Subcutaneous adipose tissue (tissue), 4 donors: ENCODE measurements around the gene USP21. TPM values are rescaled to one million over a fixed set of nuclear protein-coding genes. Genes with fewer than 3 reads are reported as not detected.

Source experiments
- total RNA-seq, 4 donors: library from RNA; depleted of rRNA; stranded (reverse); fragments of >200 nt; gene quantifications; one replicate each; pipeline ENCODE4 v1.1.0, GENCODE V29; 2016
- TF ChIP-seq, protein P1 (sequence below): fragments of 450-650 bp; IDR thresholded peaks from one replicate; pipeline ENCODE4 v1.5.1; 2016; ENCODE audit warnings: low read depth, mild to moderate bottlenecking, control low read depth, antibody characterized with exemption, moderate library complexity

USP21 gene
- total RNA-seq, 4 donors from 2014 or later, result 8.8 to 19.6 (median 11.0) TPM

DNA sequence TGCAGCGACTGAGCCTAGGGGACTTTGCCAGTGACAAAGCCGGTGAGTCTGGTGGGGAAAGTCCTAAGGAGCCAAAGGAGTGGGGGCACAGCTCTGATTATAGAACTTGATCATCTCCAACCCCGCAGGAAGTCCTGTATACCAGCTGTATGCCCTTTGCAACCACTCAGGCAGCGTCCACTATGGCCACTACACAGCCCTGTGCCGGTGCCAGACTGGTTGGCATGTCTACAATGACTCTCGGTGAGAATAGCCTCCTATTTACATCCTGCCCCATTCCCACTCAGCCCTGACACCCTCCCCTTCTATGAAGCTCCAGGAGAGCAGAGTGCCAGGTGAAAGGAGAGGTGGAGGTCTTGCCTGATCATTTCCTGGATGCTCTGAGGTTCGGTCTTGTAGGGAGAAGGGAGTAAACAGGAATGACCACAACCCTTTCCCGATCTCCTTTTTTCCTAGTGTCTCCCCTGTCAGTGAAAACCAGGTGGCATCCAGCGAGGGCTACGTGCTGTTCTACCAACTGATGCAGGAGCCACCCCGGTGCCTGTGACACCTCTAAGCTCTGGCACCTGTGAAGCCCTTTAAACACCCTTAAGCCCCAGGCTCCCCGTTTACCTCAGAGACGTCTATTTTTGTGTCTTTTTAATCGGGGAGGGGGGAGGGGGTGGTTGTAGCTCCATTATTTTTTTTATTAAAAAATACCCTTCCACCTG, 5.8 kb downstream of the USP21 start:
- TF ChIP-seq, protein P1, sequence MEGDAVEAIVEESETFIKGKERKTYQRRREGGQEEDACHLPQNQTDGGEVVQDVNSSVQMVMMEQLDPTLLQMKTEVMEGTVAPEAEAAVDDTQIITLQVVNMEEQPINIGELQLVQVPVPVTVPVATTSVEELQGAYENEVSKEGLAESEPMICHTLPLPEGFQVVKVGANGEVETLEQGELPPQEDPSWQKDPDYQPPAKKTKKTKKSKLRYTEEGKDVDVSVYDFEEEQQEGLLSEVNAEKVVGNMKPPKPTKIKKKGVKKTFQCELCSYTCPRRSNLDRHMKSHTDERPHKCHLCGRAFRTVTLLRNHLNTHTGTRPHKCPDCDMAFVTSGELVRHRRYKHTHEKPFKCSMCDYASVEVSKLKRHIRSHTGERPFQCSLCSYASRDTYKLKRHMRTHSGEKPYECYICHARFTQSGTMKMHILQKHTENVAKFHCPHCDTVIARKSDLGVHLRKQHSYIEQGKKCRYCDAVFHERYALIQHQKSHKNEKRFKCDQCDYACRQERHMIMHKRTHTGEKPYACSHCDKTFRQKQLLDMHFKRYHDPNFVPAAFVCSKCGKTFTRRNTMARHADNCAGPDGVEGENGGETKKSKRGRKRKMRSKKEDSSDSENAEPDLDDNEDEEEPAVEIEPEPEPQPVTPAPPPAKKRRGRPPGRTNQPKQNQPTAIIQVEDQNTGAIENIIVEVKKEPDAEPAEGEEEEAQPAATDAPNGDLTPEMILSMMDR, result no peak

DNA sequence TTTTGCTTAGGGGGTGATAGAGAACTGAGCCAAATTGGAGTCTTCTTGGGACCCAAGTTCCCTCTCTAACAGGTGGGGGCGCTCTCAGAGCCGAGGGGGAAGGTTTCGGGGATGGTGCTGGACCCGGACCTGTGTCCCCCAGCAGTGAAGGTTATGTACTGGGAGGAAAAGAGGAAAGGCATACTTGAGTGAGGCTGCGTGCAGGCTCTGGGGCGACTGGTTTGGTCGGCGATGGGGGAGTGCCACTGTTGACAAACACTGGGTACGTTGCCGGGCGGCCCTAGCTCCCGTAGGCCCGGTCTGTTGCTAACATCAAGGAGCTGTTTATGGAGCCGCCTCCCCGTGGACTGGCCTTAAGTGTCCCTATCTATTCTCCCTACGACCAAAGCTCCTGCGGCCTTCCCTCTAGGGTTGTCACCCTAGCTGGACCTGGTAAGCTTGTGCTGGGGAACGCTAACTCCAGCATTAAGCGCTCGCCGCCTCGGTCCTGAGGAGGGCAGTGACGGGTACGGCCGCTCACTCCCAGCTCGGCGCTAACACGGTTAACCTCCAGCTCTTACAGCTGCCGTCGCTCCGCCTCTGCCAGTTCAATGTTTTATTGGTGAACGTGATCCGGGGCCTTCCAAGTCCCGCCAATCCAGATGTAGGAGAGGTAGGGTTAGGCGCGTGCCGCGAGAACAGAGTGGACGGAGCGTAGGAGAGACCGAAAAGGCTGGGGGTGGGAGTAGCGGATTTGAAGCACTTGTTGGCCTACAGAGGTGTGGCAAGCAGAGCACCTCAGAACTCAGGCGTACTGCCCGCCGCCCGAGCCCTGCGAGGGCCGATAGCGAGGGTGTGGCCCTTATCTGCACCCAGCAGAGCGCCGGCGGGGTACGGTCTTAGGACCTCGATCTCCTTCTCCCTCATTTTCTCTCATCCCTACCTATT, 6.7 kb downstream of the USP21 start, which contains the start of gene PPOX:
PPOX (plus strand) TSS at position 685 of the 927 bp plus-strand sequence. CDS start 422 bp downstream, outside the sequence.
- TF ChIP-seq, protein P1, result no peak

DNA sequence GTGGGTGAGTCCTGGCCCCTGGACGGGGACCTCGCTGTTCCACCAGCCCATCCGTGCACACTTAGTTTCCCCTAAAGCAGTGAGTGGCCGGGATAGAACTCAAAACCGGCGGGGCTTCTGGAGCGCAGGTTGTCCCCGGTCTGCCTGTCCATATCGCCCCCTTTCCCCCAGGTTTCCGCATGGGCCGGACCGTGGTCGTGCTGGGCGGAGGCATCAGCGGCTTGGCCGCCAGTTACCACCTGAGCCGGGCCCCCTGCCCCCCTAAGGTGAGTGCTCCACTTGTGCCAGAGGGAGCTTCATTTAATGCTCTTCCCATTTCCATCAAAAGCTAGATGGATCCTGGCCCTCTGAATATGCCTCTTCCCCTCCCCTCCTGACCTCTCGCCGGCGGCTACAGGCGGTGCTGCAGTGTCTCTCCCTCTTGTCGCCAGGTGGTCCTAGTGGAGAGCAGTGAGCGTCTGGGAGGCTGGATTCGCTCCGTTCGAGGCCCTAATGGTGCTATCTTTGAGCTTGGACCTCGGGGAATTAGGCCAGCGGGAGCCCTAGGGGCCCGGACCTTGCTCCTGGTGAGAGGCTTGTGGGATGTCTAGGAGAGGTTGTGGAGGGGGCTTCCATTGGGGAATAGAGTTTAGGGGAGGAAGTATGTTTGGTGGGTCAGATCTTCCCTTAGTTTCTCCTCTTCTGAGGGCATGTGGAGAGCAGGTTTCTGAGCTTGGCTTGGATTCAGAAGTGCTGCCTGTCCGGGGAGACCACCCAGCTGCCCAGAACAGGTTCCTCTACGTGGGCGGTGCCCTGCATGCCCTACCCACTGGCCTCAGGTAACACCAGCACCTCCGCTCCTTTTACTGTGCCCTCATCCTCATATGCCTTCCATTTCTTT, 7.6 kb downstream of the USP21 start:
- TF ChIP-seq, protein P1, result no peak

DNA sequence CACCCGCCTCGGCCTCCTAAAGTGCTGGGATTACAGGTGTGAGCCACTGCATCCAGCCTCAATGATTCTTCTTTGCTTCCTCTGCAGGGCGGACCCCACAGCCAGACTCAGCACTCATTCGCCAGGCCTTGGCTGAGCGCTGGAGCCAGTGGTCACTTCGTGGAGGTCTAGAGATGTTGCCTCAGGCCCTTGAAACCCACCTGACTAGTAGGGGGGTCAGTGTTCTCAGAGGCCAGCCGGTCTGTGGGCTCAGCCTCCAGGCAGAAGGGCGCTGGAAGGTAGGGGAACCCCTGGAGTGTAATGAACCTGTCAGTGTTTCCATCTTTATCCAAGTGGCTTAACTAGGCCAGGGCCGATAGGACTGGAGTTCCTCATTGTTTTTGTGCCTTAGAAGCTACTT, 9.6 kb downstream of the USP21 start:
- TF ChIP-seq, protein P1, result no peak

DNA sequence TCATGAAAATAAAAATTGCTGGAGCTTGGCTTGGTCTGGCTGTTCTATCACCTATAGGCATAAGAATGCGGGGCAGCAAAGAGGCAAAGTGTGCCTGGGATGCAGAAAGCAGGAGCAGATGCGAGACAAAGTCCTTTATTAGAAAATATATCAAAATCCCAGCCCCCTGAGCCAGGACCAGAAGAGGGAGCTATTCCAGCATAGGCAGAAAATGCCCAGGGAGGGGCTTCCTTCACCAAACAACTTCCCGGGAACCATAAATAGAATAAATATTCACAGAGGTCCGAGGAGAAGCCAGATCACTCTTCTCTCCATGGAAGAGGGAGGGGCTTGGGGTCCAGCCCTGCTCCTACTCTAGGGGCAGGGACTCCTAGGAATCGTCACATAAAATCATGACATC, 11.9 kb downstream of the USP21 start:
- TF ChIP-seq, protein P1, result no peak

DNA sequence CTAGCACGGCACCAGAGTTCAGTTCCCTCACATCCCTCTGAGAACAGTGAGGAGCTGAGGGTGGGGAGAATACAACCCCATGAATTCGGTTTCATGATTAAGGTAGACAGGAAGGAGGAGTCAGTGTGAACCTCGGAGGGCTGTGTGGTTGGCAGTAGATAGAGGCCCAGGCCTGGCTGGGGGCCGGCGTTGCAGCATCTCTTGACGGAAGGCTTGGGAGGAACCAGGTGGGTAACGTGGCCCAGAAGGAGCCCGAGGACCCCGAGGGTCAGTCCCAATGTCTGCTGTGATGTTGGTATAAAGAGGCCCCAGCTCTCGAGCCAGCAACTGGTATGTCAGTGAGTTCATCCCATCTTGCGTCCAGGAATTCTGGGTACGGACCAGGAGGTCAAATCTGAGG, 12.4 kb downstream of the USP21 start:
- TF ChIP-seq, protein P1, result no peak
